Keratinocyte (primary cell): Measurements from ENCODE around the gene PARD3. TPM values are rescaled to one million over a fixed set of nuclear protein-coding genes. Genes with fewer than 3 reads are reported as not detected.

Source experiments
- DNase-seq: peaks from one replicate; pipeline ENCODE4 v3.0.0-alpha.2; 2011; ENCODE audit warnings: low read depth, missing footprints, low spot score
- FAIRE-seq: peaks from 2 replicates; lab custom pipeline; 2011; peaks lifted over from hg19 to GRCh38; lab: Jason Lieb, UNC
- H2AFZ ChIP-seq: 2 replicates; pipeline ENCODE4 v1.6.0; 2012; ENCODE audit warnings: low read length, control low read depth, inconsistent platforms; ENCODE audit not compliant: control insufficient read depth
- H3K27ac ChIP-seq: 2 replicates; pipeline ENCODE4 v1.5.1; 2011; ENCODE audit warnings: low read length; ENCODE audit not compliant: control insufficient read depth, insufficient read depth
- H3K27me3 ChIP-seq: 3 replicates; pipeline ENCODE4 v1.6.0; 2011; ENCODE audit warnings: low read length; ENCODE audit not compliant: control insufficient read depth, insufficient read depth; ENCODE audit errors: extremely low read depth
- H3K36me3 ChIP-seq, 2 experiments: 2 replicates in 1 of 2; 3 replicates in 1 of 2; pipeline ENCODE4 v1.5.1; 2011; ENCODE audit warnings: low read length in 2 of 2, mild to moderate bottlenecking in 1 of 2; ENCODE audit not compliant: control insufficient read depth in 2 of 2, insufficient read depth in 2 of 2; ENCODE audit errors: extremely low read depth in 1 of 2
- H3K4me1 ChIP-seq: 3 replicates; pipeline ENCODE4 v1.5.1; 2011; ENCODE audit warnings: low read length; ENCODE audit not compliant: control insufficient read depth, insufficient read depth; ENCODE audit errors: extremely low read depth
- H3K4me2 ChIP-seq: 3 replicates; pipeline ENCODE4 v1.6.0; 2011; ENCODE audit warnings: low read depth, low read length; ENCODE audit not compliant: control insufficient read depth, insufficient read depth; ENCODE audit errors: extremely low read depth
- H3K4me3 ChIP-seq, 3 experiments: fragments of 200-600 bp in 1 of 3; sonication (generic) in 1 of 3; 2 replicates in 2 of 3; 3 replicates in 1 of 3; pipeline ENCODE4 v1.5.1; 2011 to 2016; ENCODE audit warnings: low read length in 3 of 3, mild to moderate bottlenecking in 3 of 3, control low read depth in 2 of 3, inconsistent platforms in 1 of 3, low read depth in 1 of 3, mixed read lengths in 1 of 3, mixed run types in 1 of 3, moderate library complexity in 1 of 3; ENCODE audit not compliant: control insufficient read depth in 2 of 3, insufficient read depth in 2 of 3; ENCODE audit errors: extremely low read depth in 1 of 3
- H3K79me2 ChIP-seq: 2 replicates; pipeline ENCODE4 v1.6.0; 2012; ENCODE audit warnings: low read length; ENCODE audit not compliant: control insufficient read depth, insufficient read depth
- H3K9ac ChIP-seq: 3 replicates; pipeline ENCODE4 v1.6.0; 2011; ENCODE audit warnings: low read length; ENCODE audit not compliant: control insufficient read depth, insufficient read depth; ENCODE audit errors: extremely low read depth
- H3K9me1 ChIP-seq: 3 replicates; pipeline ENCODE4 v1.6.0; 2011; ENCODE audit warnings: low read length; ENCODE audit not compliant: control insufficient read depth, insufficient read depth; ENCODE audit errors: extremely low read depth
- H3K9me3 ChIP-seq: 2 replicates; pipeline ENCODE4 v1.5.1; 2012; ENCODE audit warnings: low read depth, low read length; ENCODE audit not compliant: control insufficient read depth
- H4K20me1 ChIP-seq: 3 replicates; pipeline ENCODE4 v1.6.0; 2011; ENCODE audit warnings: low read length; ENCODE audit not compliant: control insufficient read depth, insufficient read depth; ENCODE audit errors: extremely low read depth
- CTCF ChIP-seq, 3 experiments: IDR thresholded peaks in 1 of 3; conservative IDR thresholded peaks in 1 of 3; optimal IDR thresholded peaks in 1 of 3; 2 replicates in 2 of 3; 3 replicates in 1 of 3; pipeline versions ENCODE3 to v1.5.1; 2011; ENCODE audit warnings: low read length in 3 of 3, mild to moderate bottlenecking in 3 of 3, moderate library complexity in 2 of 3, control low read depth in 1 of 3, inconsistent platforms in 1 of 3; ENCODE audit not compliant: insufficient read depth in 2 of 3; ENCODE audit errors: extremely low read depth in 1 of 3
- EZH2 ChIP-seq: IDR thresholded peaks from one replicate; pipeline ENCODE4 v1.6.1; 2012; ENCODE audit warnings: inconsistent platforms, mild to moderate bottlenecking, low read length, moderate library complexity
- dilution Hi-C: fragments of 300-500 bp; cut with MboI; formaldehyde crosslinking; loops from one replicate; pipeline ENCODE4 v1.7.0; 2020; ENCODE audit warnings: low sequenced_read_pairs; ENCODE audit not compliant: extremely low pct_ligation_motif_present
- polyA plus RNA-seq, 5 experiments: library from polyadenylated mRNA; depleted of rRNA in 3 of 5; stranded (reverse) in 3 of 5; stranded (forward) in 1 of 5; unstranded in 1 of 5; fragments of >200 nt; gene quantifications; 1 replicate in 1 of 5; 2 replicates in 3 of 5; 3 replicates in 1 of 5; pipeline versions ENCODE4 v1.2.1 to v1.2.3, GENCODE V29; 2011 to 2012; ENCODE audit warnings: missing spikeins in 2 of 5, low read depth in 1 of 5, low replicate concordance in 1 of 5

PARD3 gene
- polyA plus RNA-seq, 1 donor (not counting 4 experiments of a cell fraction or from before 2014, with no cell fraction given): 46.4 TPM

DNA sequence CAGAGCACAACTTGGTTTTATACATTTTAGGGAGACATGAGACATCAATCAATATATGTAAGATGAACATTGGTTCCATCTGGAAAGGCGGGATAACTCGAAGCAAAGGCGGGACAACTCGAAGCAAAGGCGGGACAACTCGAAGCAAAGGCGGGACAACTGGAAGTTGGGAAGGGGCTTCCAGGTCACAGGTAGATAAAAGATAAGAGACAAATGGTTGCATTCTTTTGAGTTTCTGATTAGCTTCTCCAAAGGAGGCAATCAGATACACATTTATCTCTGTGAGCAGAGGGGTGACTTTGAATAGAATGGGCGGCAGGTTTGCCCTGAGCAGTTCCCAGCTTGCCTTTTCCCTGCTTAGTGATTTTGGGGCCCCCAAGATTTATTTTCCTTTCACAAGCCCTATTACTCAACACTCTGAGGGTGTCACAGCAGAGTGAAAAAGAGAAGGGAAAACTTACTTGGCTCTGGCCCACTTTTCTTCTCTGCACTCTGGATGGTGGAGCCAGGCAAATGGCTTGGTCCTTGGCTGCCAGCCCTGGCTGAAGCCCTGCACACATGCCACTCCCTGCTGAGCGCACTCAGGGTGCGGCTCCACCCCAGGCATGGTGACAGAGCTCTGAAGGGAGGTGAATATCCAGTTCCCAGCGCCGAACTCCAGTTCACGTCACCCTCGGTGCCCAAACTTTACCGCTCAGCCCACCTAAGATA, 46.7 kb downstream of the PARD3 start:
- dilution Hi-C loops: no loop called here
- Histone ChIP-seq H3K9me1 (no peaks in the 10 kb centered on the region), H3K36me3 (no peaks in the 10 kb centered on the region), H3K4me3 (peak overlapping the region in 1 of 3 experiments; percentile 4), H3K4me1 (peaks cover 82% of the 10 kb centered on the region), H3K79me2 (peaks cover 64% of the 10 kb centered on the region), H3K9ac (peak overlapping the region; percentile 63), H3K27ac (peak overlapping the region; percentile 83), H3K27me3 (no peaks in the 10 kb centered on the region), H3K9me3 (no peaks in the 10 kb centered on the region), H2AFZ (no peak overlapping the region), H3K4me2 (peak overlapping the region; percentile 74), H4K20me1 (no peaks in the 10 kb centered on the region)
- no peak for TF ChIP-seq EZH2
- TF ChIP-seq CTCF (optimal IDR thresholded peaks at IDR 0.05 in 1 of 3, IDR thresholded peaks at IDR 0.05 in 1 of 3, conservative IDR thresholded peaks at IDR 0.05 in 1 of 3; ENCODE audit: extremely low read depth in 1 of 3, insufficient read depth in 2 of 3, low read length in 3 of 3): no peak
- DNase-seq (no peak), FAIRE-seq (peak; percentile 79)

DNA sequence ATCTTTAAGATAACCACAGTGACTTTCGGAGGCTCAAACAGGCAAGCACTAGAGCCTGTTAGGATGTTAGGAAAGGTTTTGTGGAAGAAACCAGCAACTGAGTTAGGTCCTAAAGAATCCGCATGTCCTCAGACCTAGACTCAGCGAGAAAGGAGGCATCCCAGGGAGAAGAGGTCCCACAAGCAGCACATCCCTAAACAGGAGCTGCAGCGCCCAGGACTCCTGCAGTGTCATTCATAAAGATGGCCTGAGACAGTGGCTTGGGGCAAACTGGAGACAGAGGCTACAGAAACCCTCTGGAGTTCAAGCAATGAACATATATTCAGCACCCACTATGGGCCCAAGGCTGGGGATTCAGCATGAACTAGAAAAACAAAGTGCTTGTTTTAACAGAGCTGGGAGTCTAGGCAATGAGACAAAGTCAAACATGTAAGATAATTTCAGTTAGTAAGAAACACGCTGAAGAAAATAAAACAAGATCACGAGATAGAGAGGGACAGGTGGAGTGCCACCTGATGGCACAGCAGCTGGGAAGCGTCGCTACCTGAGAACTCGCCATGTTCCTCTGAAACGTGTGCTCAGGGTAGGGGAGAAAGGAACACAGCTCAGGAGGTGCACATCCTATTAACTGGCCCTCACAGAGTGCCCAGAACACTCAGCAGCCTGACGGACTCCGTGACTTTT, 48.1 kb downstream of the PARD3 start:
- Histone ChIP-seq H4K20me1 (no peaks in the 10 kb centered on the region), H3K27me3 (no peaks in the 10 kb centered on the region), H3K36me3 (no peaks in the 10 kb centered on the region), H2AFZ (no peak overlapping the region), H3K9ac (peak overlapping the region; percentile 1), H3K4me1 (peaks cover 69% of the 10 kb centered on the region), H3K9me3 (no peaks in the 10 kb centered on the region), H3K79me2 (peaks cover 71% of the 10 kb centered on the region), H3K27ac (peak overlapping the region; percentile 52), H3K9me1 (no peaks in the 10 kb centered on the region), H3K4me3 (no peak overlapping the region), H3K4me2 (peak overlapping the region; percentile 7)
- no peak for TF ChIP-seq CTCF (optimal IDR thresholded peaks at IDR 0.05 in 1 of 3, IDR thresholded peaks at IDR 0.05 in 1 of 3, conservative IDR thresholded peaks at IDR 0.05 in 1 of 3; ENCODE audit: extremely low read depth in 1 of 3, insufficient read depth in 2 of 3, low read length in 3 of 3)
- TF ChIP-seq EZH2: no peak
- DNase-seq (no peak), FAIRE-seq (no peak)
- dilution Hi-C loops: no loop called here
